ENCODE data around the gene EPN2.
A peak's percentile ranks its signal among the peaks of the same experiment; 100 is the strongest.

Gene EPN2

DNA sequence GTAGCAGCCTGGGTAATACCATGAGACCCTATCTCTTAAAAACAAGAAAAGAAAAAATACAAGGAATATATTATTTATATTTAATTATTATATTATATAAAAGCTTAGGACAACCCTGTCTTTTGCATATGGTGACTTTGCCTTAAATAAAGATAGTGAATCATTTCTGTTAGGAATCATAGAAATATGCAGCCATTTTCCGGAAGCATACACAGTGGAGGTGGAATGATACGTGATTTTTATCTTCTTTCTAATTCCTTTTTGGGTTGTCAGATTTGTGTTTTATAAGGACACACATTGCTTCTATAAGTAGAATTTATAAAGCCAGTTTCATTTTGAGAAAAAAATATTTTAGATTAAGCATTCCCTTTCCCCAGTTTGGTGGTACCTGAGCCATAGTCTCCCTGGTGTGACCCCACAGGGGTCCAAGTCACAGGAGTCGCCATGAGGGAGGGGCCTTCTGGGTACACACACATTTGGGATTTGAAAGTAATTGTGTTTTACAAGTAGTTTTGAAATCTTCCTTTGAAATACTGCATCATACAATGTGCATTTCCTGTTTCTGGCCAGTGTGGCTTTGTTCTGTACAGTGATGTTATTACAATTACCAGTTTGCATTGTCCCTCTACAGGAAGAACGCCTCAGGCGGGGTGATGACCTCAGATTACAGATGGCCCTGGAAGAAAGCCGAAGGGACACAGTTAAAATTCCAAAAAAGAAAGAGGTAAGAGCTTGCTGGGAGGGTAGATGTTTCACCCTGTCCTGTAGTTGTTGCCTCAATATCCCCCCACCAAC is 74.5 kb downstream of the EPN2 start:
- no peak for DNase-seq (ENCODE audit: low spot score)

DNA sequence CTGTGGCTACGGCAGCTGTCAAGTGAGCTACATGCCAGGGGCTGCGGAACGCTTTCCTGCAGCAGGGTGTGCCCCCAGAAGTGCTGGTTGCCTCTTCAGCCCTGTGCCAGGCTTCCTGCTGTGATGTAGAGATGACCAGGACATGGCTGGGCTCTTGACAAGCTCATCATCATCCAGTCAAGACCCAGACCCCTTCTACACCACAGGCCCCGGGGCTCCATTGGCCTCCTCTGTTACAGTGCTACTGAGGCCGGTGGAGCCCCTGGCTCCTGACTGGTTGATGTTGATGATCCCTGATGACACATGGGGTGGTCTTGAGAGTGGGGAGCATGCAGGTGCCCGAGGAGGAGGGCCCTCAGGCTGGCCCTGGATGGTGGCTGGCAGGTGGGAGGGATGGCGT is 75.2 kb downstream of the EPN2 start:
- no peak for DNase-seq (ENCODE audit: low spot score)

GRCh38 chr17:19313066-19313745 is 76.0 kb downstream of the EPN2 start:
- DNase-seq (ENCODE audit: low spot score): no peak

- DNase-seq (ENCODE audit: low spot score): no peak
Observed at GRCh38 chr17:19313746-19314651, 76.8 kb downstream of the EPN2 start.

DNA sequence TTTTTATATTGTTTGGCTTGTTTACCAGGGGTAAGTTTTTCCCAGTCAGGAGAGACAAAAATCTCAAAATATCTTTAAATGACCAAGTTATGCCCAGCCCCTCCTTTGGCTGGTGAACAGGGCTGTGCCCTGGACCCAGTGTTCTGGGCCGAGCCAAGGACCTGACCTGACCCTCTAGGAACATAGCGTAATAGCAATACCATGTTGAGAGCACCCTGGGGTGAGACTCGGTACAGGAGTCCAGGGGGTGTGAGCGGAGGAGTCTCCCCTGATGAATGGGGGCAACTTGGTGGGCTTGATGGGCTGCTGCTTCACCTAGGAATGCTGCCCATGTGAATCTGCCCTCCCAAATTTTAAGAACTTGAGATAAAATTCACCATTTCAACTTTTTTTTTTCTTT is 77.9 kb downstream of the EPN2 start:
- DNase-seq (ENCODE audit: low spot score): no peak

GRCh38 chr17:19316761-19317358 is 79.7 kb downstream of the EPN2 start:
- no peak for DNase-seq (ENCODE audit: low spot score)

DNA sequence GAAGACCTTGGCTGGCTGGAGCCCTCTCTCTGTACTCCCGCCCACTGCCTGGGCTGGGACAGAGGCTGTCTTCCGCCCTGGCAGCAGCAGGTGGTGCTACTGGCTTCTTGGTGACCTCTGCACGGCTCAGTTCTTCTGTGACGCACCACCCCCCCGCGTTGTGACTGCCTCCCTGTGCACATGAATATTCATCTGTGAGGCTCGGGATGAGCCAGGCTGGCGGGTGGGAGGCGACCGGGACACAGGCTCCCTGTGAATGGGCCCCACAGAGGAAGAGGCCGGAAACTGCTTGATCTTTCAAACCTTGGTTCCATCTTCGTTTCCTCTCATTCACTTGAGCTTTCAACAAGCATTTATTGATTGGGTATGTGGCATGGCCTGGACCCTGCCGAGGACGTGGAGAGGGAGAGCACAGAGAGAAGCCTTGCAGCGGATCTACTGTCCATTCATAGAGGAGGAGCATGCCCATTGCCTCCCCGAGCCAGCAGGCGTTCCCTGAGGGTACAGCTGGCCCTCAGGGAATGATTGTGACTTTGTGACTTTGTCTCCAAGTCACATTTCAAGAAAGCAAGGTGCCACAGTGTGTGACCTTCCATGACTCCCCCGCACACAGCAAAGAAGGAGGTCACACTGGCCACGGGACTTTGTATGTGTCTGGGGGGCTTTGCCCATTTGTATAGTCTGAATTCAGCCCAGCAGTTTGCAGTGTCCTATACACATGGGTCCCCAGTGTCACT is 80.4 kb downstream of the EPN2 start:
- peak; percentile 97 for DNase-seq (ENCODE audit: low spot score)

- no peak for DNase-seq (ENCODE audit: low spot score)
Observed at GRCh38 chr17:19318611-19319010, 81.4 kb downstream of the EPN2 start.

DNA sequence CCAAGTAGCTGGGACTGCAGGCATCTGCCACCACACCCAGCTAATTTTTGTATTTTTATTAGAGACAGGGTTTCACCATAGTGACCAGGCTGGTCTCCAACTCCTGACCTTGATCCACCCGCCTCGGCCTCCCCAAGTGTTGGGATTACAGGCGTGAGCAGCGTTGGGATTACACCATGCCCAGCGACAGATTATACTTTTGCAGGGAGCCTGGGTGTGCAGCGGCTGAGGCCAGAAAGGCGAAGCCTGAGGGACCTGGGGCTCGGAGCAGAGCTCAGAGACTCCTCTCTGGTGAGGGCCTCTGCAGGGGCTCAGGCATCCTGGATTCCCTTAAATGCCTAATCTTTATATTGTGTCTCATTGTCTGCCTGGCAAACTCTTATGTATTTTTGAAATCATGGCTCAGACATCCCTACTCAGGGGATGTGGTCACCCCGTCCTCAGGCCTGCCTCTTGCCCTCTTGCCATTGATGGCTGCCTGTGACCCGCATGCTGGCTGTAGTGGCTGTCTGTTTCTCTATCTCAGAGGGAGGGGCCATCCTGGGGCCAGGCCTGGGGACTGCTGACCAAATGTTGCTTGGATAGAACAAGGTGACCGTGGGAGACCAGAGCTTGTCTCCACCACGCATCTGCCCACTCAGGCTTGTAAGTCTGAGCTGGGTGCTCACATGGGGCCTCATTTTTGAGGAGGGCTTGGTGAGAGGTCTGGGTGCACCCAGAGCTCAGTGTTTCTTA is 82.8 kb downstream of the EPN2 start:
- DNase-seq (ENCODE audit: low spot score): no peak

- DNase-seq (ENCODE audit: low spot score): no peak
Observed at GRCh38 chr17:19320876-19321275, 83.7 kb downstream of the EPN2 start.

- DNase-seq (ENCODE audit: low spot score): no peak
Observed at GRCh38 chr17:19321481-19322128, 84.4 kb downstream of the EPN2 start.

DNA sequence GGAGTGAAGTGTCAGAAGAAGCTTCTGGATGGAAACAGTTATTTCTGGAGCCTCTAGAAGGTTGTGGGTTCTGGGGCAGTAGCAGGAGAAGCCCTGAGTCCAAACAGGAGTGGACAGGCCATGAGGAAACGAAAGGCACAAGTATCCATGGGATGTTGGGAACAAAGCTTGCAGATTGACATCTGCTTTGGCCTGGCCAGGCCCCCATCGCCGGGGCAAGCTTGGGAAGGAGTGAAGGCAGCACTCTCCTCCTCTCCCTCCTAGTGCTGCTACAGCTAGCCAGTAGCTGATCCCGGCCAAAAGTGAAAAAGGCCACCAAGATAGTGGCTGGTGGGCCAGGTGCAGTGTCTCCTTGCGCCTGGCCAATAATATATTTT is 85.0 kb downstream of the EPN2 start:
- no peak for DNase-seq (ENCODE audit: low spot score)

DNA sequence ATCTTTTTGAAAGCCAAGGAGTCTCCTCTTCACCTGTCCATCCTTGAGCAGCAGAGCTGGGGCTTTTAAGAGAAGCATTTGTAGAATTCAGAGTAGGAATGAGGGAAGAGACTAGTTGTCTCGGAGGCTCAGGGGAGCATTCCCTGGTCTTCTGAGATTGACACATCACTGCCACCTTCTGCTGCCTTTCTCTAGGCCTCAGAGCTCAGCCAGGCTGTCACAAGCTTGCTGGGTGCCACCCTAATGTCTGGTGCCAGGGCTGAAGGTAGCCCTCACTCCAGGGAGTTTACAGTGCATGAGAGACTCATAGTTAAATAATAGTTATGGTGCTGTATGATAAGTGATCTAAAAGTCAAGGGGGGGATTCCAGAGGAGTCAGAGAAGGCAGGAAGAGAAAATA is 85.7 kb downstream of the EPN2 start:
- no peak for DNase-seq (ENCODE audit: low spot score)

- no peak for DNase-seq (ENCODE audit: low spot score)
Observed at GRCh38 chr17:19325542-19325941, 88.4 kb downstream of the EPN2 start.

DNA sequence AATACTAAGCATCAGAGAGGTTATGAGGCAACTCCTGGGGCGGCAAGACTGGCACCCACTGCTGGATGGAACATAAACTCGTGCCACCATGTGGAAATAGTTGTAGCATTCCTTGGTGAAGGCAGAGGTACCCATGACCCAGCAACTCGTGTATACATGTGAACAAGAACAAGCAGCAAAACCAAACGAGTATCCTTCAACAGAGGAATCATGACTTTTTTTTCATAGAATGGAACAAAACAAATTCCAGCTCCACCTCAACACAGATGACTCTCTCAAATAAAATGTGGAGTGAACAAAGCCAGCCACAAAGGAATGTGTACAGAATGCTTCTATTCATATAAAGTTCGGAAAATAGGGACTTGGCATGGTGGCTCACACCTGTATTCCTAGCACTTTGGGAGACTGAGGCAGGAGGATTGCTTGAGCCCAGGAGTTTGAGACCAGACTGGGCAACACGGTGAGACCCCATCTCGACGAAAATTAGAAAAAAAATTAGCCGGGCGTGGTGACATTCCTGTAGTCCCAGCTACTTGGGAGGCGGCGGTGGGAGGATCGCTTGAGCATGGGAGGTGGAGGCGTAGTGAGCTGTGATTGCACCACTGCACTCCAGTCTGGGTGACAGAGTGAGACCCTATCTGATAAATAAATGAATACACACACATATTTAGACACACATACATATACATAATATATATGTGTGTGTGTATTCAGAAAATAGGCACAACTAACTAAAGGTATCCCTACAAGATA is 90.0 kb downstream of the EPN2 start:
- DNase-seq (ENCODE audit: low spot score): no peak

DNA sequence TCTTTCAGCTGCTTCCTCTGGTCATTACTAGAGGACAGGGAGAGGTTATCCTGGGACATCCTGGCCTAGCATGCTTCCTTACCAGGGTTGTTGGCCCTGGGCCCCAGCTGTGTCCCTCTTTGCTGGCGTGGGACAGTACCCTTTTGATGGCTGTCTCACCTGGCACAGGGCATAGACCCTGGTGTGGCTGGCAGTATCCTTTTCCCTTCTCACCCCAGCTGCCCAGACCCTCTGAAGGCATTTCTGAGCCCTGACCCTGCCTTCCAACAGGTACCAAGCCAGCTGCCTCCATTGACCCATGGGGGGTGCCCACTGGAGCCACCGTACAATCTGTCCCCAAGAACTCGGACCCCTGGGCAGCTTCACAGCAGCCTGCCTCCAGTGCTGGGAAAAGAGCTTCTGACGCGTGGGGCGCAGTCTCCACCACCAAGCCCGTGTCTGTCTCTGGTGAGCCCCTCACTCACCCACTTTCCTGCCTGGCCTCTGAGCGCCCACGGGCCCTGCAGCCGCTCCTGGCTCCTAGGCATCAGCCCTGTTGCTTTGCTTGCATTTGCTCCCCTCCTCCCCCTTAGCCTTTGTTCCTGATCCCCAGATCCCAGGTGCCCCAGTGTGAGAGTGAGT is 91.4 kb downstream of the EPN2 start:
- no peak for DNase-seq (ENCODE audit: low spot score)

DNA sequence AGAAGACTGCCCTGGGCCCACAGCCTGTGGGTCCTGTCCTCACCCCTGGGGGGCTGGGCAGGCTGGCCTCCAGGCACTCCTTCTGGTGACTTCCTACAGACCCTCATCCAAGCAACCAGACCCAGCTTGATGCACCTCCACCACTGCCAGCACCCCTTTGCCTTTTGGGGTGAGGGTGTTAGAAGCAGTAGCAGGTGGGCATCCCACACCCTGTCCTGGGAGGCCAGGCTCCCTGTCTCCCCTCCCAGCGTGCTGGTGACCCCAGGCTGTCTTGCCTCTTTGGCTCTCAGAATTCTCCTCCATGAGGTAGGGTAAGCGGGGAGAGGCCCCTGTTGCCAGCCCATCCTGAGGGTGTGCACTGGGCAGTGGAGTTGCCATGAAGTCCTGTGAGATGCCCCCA is 92.0 kb downstream of the EPN2 start:
- no peak for DNase-seq (ENCODE audit: low spot score)

DNA sequence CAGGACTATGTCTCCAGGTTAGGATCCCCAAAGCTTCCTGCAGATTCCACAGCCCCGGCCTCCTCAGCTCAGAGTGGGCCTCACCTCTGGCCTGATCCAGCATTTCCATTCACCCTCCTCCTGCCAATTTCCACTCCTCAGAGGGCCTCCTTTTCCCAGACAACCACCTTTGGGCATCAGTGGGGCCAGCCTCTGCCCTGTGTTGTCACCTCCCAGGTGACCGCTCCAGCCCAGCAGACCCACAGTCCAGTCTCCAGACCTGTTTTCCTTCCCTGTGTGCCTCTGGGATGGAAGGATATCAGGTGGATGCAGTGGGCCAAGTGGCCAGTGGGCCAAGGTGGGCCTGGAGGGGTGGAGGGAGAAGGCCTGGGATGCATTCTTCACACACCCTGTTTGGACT is 92.7 kb downstream of the EPN2 start:
- no peak for DNase-seq (ENCODE audit: low spot score)

DNA sequence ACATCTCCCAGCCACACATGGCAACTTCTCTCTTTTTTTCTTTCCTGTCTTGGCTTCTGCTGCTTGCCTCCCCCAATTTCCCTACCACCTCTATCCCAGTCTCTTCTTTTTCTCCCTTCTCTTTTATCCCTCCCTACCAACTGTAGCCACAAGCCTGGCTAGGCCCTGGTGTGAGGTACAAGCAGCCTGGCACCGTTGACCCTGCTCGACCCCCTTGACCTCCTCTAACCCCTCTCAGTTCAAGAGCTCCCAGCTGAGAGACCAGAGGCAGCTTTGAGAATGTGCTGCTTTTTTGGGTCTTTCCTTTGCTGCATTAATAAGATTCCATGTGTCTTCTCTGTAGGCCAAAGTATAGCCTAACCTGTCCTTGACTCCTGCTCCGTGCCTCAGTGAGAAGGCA is 93.1 kb downstream of the EPN2 start:
- no peak for DNase-seq (ENCODE audit: low spot score)
